ENCODE results near the gene ZC3H13.

DNA sequence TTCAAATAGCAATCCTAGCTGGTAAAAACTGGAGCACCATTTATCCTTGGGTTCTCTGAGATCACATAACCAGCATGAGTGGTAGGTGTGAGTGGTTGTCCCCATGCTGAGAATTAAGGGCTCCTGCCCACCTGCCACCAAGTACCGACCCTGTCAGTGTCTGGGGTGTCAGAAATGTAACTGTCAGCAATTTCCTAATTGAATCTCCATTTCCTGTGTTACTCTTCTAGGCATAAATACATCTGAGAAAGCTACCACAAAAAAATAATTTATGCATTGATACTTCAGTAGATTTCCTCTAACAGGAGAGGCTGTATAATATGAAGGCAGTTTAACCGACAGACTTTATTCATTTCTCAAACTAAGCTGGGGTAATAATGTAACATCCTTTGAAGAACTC, 27.2 kb upstream of the ZC3H13 start:
- TF ChIP-seq POLR2A (IDR thresholded peaks at IDR 0.05; ENCODE audit: low read depth) (no peak), CTCF (IDR thresholded peaks at IDR 0.05) (no peak)

All from esophagus muscularis mucosa (tissue), 3 donors.